RKO (cell line): Measurements from ENCODE around the gene SLCO2A1.

Experiments used
- DNase-seq: peaks from one replicate; pipeline ENCODE4 v3.0.0-alpha.2; 2016; ENCODE audit warnings: low spot score

The SLCO2A1 gene

DNA sequence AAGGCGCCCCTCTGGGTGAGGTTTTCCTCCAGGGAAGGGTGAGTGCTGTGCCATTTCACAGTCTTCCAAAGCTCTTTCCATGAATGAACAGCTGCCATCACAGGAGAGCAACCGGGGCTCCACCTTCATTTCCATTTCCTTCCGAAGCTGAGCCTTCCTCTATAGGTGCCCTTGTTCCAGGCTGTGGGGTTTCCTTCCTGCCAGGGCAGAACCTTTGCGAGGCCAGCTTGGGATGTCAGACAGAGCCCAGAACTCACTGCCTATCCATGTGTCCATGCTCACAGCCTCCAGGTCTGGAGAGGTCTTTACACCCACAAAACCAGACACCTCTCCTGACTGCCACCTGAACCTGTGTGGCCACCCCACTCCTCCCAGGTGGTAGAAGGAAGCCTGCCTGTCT lies 49.2 kb downstream of the SLCO2A1 start:
- no peak for DNase-seq

DNA sequence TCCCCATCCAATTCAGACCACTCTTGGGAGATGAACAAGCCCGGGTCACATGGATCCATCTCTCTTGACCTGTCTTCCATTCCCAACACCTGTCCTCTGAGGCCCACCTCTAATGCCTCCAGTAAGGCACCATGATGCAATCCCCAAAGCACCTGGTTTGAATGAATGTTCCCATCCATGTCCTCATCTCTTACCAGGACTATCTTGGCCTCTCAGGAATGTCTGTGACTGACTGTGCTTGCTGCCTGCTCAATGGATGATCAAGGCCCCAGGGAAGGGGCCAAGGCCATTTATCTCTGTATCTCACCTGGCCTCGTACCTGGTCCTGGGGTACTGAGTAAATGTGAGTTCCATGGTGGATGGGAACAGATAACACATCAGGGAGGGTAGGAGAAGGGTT lies 49.7 kb downstream of the SLCO2A1 start:
- DNase-seq: no peak

DNA sequence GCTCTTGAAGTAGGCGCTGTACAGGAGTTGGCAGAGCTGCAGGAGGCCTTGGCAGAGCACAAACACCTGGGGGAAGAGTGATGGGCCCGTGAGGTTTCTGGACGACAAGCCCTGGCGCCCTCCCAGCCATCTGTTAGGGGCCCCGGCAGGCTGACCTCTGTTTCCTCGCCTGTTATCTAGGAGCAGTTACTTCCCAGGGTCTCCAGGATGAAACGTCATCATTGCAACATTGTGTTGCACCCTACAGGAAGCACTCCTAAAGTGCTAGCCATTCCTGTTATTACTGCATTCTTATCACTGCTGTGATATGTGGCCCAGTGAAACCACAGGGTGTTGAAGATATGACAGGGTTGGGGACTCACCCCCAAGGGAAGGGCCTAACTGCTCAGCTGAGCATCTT lies 50.2 kb downstream of the SLCO2A1 start:
- no peak for DNase-seq

DNA sequence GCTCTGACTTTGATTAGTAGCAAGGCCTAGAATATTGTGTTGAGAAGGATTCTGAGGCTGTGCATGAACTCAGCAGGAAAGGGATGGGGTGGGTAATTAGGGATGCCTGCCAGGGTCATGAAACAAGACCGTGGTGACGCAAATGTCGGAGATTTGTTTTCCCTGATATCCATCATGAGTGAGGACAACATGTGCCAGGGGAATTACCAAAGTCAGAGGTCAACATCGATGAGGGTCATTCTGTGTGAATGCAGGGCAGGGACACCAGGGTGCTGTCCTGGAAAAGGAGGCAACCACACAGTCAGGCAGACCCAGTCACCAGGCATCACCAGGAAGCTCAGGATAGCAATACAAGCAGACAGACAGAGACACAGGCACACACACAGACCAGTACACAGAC lies 52.2 kb downstream of the SLCO2A1 start:
- DNase-seq: no peak

DNA sequence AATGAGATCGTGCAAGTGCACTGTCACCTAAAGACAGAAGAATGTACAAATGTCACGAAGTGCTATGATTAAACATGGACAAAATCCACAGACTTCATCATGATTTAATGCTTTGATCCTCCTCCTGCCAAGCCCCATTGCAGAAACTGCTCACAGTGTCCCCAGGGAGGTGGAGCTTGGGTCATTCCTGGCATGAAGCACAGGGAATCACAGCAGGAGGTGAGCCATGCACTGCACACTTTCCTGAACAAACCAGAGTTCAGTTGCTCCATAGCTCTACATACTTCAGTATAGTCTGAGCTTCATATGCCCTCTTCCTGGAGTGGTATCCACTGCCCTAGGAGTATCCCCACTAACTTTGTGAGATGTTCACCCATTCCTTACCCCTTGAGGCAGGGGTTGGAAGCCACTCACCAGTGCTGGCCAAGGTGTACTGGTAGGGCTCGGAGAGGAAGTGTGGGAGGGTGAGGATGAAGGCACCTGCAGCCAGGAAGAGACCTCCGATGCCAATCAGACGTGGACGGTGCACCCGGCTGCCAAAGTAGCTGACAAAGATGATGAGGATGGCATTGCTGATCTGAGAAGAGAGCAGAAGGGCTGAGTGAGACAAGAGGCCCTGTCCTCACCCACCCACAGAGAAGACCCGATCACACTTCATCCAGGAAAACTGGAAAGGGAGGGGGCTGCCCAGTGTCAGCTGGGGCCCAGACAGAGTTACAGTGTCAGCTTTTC lies 56.3 kb downstream of the SLCO2A1 start:
- no peak for DNase-seq

DNA sequence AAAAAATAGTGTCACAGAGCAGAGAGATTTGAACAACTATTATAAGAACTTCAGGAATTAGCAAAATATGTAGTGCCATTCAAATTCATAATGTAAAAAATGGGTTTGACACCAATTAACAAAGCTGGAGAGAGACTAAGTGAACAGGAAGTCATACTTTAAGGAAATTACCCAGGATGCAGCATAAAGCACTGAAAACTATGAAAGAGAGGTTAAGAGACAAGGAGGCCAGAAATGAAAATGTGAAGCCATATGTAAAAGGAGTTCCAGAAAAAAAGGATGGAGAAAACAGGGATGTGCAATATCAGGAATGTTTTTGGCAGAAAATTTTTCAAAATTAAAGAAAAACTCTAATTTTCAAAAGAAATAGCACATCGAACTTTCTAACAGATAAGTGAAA lies 57.6 kb downstream of the SLCO2A1 start:
- DNase-seq: no peak

DNA sequence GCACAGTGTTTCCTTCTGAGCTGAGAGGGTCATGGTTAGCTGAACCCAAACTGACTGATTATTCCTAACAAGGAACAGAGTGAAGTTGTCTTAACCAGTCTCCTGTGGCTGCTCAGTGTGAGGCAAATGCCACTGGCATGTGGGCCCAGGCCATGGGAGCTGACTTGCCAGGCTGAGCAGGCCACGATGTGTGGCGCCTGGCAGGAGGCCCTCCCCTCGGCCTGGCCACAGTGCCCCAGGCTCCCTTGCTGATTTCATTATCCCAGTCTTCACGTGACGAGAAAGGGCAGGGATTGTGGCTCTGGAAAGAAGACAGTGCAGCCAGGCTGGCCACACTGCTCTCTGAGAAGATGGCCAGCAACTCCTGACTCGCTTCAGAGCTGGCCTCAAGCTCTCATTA lies 58.8 kb downstream of the SLCO2A1 start:
- no peak for DNase-seq

DNA sequence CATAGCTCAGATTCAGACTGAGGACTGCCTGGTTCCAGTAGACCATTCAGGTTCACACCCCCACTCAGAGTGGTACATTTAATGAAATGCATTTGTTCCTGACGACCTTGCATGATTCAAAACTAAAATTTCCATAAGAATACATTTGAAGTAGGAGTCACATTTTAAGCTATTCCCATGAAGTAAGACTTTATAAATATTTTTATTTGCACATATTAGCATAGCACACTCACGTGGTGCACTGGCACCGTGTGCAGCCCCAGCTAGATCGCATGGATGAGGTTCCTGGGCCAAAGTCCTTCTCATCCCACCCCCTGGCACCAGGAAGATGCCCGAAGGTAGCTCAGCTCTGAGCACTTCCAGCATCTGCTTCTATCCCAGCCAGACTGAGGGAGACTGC lies 59.4 kb downstream of the SLCO2A1 start:
- no peak for DNase-seq

DNA sequence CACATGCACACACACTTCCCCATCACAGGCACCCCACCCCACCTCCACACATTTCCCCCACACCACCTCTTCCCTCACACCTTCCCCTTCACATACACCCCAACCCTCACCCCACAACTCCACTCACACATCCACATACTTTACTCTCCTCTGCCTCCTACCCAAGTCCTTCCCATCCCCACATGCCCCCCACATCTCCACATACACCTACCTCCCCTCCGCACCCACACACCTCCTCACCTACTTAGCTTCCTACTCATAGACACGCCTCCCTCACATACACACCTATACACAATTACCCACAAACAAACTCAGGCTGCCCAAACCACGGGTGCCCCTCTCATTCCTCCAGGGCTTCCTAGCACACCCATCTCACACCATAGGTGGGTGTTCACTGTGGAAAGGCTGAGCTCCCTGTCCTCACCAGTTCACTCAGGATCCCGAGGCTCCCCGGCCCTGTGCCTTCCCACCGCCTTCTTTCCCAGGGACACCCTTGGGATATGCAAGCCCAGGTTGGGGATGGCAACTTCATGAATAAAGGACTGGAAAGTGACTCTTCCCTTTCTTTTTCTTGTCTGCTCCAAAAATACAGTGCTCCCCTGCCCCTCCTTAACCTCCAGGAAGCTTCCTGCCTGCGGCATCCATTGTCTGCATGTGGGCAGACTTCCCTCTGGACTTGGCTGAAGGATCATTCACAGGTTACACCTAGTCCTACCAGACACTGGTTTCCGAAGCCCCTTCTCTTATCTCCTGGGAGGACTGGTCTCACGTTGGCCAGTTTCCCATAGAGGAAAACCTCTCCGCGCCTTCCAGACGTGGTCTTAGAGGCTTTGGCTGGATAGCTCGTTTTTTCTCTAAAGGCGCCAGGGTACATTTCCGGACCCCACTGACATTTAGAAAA lies 61.5 kb downstream of the SLCO2A1 start:
- DNase-seq: no peak

DNA sequence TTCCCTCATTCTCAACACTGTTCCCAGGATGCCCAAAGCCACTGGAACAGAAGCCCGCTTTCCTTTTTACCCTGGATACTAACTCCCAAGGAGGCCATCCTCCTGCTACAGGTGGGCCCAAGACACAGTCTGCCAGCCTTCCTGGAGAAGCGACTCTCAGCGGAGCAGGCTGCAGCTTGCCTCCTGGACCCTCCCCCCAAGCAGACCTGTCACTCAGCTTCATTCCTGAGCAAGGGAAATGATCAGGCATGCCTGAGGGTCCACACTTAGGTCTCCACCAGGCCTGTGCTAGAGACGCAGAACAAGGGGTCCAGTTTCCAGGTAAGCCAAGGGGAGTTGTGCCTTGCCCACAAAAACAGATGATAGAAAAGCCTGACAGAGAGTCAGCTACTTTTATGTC lies 62.8 kb downstream of the SLCO2A1 start:
- DNase-seq: no peak

DNA sequence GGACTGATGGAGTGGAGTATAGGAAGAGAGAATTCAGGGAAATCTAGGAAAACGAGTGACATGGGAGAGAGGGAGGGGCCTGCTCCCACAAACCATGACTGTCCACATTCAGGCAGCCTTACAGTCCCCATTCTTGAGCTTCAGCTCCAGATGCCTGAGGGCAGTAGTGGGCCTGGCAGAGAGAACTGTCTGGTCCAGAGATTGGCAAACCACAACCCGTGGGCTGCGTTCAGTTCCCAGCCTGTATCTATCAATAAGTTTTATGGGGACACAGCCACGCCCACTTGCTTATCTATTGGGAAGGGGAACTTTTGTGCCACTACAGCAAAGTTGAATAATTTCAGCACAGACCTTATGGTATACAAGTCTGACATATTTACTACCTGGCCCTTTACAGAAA lies 63.8 kb downstream of the SLCO2A1 start:
- DNase-seq: no peak

DNA sequence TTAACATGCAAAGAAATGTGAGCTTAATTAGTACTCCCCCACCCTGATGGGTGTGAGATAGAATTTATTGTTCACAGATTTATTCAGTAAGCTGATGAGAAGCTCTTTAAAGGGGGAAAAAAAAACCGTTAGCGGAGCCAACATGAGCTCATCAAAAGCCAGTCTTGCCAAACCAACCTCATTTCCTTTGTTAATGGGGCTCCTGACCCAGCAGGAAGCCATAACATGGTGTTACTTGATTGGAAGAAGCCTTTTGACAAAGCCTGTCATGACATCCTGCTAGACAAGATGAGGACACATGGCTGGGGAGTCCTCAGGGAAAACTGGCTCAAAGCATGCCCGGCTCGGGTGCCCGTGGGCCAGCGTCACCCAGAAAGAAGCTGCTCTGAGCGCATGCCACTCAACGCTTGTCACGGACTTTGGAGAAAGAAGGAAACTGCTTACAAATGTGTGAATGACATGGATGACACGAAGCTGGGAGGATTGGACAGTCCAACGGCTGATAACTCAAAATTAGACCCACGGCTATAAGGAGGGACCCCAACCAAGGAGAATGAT lies 64.6 kb downstream of the SLCO2A1 start:
- no peak for DNase-seq

DNA sequence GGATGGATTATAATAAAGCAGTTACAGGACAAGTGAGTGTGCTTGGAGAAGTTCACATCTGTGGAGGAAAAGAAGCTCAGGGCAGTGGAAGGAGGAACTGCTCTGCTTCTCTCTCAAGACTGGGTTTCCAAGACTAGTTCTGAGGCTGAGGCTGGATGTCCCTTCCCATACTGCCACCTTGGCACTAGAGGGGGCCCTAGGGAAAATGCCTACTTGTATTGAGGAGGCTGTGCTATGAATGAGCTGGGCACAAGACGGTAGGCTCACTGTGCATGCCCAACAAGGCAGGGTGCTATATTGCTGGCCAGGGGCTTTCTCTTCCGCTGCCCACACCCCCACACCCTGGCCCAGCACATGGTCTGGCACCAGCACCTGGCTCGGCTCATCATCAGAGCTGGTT lies 65.2 kb downstream of the SLCO2A1 start:
- DNase-seq: peak; percentile 18

DNA sequence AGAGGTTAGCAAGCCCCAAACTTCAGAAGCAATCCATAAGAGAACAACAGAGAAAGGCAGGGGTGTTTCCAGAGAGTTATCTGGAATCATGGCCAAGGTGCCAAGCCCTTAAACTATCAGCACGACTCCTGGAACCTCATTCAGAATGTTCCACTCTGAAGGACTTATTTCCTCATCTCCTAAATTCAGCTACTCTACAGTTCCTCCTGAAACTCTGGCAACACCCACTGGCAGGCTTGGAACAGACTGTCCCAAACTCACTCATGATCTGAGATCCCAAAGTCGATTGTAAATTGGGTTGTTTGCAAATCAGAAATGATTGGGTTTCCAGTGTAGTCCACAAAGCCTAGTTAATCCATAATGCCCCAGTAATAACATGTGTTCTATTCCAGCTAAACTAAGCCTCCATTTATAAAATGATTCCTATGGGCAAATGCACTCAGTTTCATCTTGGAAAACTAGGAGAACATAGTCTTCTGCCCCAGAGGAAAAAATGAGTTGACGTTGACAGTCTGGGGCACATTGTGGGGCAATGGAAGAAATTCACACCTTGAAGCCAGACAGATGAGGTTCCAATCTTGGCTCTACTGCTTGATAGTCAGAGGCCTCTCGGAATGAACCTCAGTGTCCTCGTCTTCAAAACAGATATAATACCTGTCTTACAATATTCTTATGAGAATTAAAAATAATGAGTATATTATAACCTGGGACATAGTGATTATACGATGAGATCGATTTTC lies 65.9 kb downstream of the SLCO2A1 start:
- no peak for DNase-seq

DNA sequence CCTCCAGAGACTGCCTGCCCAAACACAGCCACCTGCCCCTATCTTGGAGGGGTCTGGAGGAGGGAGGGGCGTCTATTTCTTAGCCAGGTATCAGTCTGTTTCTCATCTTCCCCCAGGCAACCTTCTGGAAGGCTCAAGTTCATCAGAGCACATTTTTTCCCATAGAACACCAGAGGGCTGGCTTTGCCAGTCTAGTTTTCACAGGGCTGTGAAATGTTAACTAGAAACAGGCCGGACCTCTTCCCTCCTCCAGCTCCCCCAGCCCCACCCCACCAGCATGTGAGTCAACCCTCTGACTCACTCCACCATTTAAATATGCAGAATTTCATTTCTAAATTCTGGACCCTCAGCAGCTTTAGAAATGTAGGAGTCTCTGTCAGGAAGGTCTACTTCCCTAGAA lies 66.9 kb downstream of the SLCO2A1 start:
- DNase-seq: no peak

DNA sequence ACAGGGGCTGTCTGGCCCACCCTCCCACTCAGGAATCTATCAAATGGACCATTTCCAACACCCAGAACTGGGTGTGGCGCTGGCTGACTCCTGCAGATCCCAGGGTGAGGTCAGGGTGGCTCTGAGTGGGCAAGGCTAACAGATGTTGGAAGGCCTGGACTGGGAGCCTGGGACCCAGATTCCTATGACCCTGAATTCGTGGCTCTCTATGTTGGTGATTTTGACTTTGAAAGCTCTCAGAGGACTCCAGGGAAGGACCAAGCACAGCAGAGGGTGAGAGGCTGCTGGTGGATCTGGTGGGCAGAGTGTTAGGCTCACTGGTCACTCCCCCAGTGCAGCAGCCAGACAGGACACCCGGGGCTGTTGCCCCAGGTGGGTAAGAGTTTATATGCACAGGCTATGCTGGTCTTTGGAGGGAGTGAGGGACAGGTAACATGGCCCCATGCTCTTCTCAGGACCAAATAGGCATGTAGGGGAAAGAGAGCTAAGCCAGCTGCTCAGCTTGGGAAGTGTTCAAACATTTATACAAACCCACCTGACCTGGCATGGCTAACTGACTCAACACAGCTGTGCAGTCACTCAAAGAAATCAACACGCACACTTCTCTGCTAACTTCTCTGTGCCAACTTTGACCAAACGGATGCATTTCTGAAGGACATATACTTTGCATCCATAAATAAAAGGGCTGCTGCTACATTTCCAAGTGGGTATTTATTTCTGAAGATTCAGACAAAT lies 71.5 kb downstream of the SLCO2A1 start:
- no peak for DNase-seq

DNA sequence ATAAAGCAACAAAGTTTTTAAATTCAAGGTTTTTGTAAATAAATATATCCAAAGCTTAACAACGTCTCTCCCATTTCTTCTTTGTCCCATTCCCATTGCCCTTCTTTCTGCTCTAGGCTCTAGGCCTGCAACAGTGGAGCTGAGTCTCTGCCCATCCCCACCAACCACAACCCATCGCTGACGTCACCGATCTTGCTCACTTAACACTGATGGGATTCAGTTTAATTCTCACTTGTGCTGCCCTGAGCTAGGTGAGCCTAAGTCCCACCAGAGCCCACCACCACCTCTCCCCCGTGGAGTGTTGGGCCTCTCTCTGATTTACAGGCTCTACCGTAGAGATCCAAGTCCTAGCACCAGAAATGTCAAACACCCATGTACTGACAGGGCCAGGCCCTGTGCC lies 72.7 kb downstream of the SLCO2A1 start:
- no peak for DNase-seq

DNA sequence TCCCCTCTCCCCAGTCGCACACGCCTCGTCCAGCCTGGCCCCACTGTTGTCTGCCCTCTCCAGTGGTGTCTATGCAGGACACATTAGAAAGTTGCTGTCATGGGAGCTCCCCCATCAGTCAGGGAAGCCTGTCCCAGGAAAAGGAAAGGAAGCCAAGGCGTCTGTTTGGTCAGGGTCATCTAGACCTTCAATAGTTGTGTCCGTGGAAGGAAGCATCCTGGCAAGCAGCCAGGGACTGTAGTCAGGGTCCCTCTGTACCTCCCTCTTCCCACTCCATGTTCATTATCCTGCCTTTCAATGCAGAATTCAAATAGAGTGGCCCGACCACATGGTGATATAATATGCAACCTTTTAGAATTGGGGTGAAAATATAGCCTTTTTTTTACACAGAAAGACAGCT lies 73.4 kb downstream of the SLCO2A1 start:
- DNase-seq: no peak

DNA sequence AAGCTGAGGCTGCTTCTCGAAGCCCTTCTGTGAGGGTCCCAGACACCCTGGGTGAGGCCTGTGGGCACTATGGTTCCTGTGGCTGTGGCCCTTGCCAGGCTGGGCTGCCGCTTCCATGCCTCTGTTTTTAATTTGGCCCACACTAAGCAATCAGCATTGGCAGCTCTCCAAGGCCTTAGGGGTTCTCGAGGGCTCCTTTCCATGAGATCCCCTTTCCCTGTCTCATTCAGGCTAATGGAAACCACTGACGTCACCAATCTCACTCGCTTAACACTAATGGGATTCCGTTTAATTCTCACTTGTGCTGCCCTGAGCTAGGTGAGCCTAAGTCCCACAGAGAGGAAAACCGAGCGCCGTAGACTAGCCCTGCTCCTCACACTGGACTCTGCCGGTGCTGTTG lies 73.8 kb downstream of the SLCO2A1 start:
- no peak for DNase-seq

DNA sequence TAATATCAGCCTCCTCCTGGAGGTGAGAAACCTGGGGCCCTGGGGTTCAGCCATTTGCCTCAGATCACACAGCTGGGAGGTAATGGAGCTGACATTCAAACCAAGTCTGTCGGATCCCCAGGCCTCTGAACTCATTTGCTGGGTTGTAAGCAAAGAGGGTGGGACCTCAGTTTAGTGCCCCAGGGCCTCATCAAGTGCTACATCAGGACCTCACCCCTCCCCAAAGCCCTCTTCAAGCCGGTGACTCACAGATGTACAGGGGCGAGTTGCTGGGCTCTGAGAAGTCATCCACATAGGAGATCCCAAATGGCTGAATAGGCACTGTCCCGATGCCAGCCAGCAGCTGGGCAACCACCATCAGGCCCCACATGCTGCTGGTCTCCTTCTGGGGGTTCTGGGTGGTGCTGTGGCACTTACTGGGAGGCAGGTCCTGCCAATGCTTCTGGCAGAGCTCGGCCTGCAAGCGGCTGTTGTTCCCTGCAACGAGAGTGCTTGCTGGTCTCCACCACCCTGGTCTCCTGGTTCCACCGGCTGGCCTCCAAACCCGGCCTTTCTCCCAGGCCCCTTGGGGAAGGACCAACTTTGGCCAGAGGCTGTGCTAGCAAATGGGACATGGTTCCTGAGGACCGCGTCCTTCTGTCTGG lies 74.9 kb downstream of the SLCO2A1 start:
- no peak for DNase-seq

DNA sequence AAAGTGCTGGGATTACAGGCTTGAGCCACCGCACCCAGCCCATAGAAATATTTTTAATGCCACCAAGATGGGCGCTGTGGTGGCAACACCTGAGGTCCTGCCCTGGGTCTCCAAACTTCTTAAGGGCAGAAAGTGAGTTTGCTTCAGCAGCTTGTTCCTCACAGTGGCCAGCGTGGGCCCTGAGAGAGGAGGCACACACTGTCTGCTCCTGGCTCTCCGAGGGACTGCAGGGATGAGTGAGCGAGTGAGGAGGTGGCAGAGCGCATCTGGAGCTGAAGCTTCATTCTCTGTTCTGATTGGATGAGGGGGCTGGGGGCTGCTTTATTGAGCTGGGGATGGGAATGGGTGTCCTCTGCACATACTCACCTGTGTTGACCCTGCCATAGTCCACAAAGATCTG lies 76.4 kb downstream of the SLCO2A1 start:
- no peak for DNase-seq
